WTC11 (cell line): ENCODE results near the gene PHF21B. TPM values are rescaled to one million over a fixed set of nuclear protein-coding genes. Genes with fewer than 3 reads are reported as not detected.

Source experiments
- ATAC-seq: fragments of 200-7000 bp; cut with Tn5 transposase; 2 replicates; pipeline ENCODE4 v1.10.0; 2021; ENCODE audit warnings: mild to moderate bottlenecking, moderate library complexity
- CTCF ChIA-PET: fragments of 300-600 bp; sonication (Branson Sonifier 250); formaldehyde crosslinking; loops from one replicate; lab custom pipeline; 2021; ENCODE audit warnings: antibody characterized with exemption; lab: Charles Lee
- POLR2A ChIA-PET: fragments of 350-600 bp; sonication (Branson Sonifier 250); formaldehyde crosslinking; loops from one replicate; lab custom pipeline; 2021; ENCODE audit warnings: antibody characterized with exemption; lab: Charles Lee
- DNase-seq: peaks from one replicate; pipeline ENCODE4 v3.0.0; 2021; ENCODE audit warnings: low spot score
- H3K27ac Mint-ChIP-seq: 2 replicates; pipeline ENCODE4 v1.8.0; 2021; ENCODE audit warnings: mixed read lengths
- H3K27me3 Mint-ChIP-seq: 2 replicates; pipeline ENCODE4 v1.8.0; 2021; ENCODE audit warnings: low read depth, mild to moderate bottlenecking, moderate library complexity, mixed read lengths
- H3K36me3 Mint-ChIP-seq: 2 replicates; pipeline ENCODE4 v1.8.0; 2021; ENCODE audit warnings: mixed read lengths
- H3K4me1 Mint-ChIP-seq: 2 replicates; pipeline ENCODE4 v1.8.0; 2022; ENCODE audit warnings: mixed read lengths
- H3K4me3 Mint-ChIP-seq: 2 replicates; pipeline ENCODE4 v1.8.0; 2021; ENCODE audit warnings: mild to moderate bottlenecking, moderate library complexity, mixed read lengths
- H3K9me3 Mint-ChIP-seq: 2 replicates; pipeline ENCODE4 v1.8.0; 2021; ENCODE audit warnings: mixed read lengths
- ATF1 ChIP-seq: sonication (generic); formaldehyde crosslinking; IDR thresholded peaks from 2 replicates; pipeline ENCODE4 v1.8.1; 2023; ENCODE audit warnings: mild to moderate bottlenecking, moderate library complexity, missing genetic modification reagents
- ATF2 ChIP-seq: sonication (generic); formaldehyde crosslinking; IDR thresholded peaks from 2 replicates; pipeline ENCODE4 v1.8.1; 2022; ENCODE audit warnings: low read depth, missing genetic modification reagents, borderline replicate concordance
- ATF3 ChIP-seq: sonication (generic); formaldehyde crosslinking; conservative IDR thresholded peaks from 2 replicates; pipeline ENCODE4 v1.8.1; 2022; ENCODE audit warnings: mild to moderate bottlenecking, missing genetic modification reagents
- CBFB ChIP-seq: sonication (generic); formaldehyde crosslinking; IDR thresholded peaks from 2 replicates; pipeline ENCODE4 v1.8.1; 2022; ENCODE audit warnings: mild to moderate bottlenecking, low read depth, missing genetic modification reagents
- CREM ChIP-seq: sonication (generic); formaldehyde crosslinking; IDR thresholded peaks from 2 replicates; pipeline ENCODE4 v1.8.1; 2022; ENCODE audit warnings: mild to moderate bottlenecking, missing genetic modification reagents, moderate library complexity
- CTCF ChIP-seq: fragments of 200-600 bp; IDR thresholded peaks from 2 replicates; pipeline ENCODE4 v1.8.0; 2022; ENCODE audit warnings: antibody characterized with exemption
- E2F1 ChIP-seq: sonication (generic); formaldehyde crosslinking; IDR thresholded peaks from 2 replicates; pipeline ENCODE4 v1.8.0; 2022; ENCODE audit warnings: mild to moderate bottlenecking, missing genetic modification reagents
- FOXP4 ChIP-seq: sonication (generic); formaldehyde crosslinking; IDR thresholded peaks from 2 replicates; pipeline ENCODE4 v1.8.0; 2022; ENCODE audit warnings: mild to moderate bottlenecking, missing genetic modification reagents
- GABPB1 ChIP-seq: sonication (generic); formaldehyde crosslinking; IDR thresholded peaks from 2 replicates; pipeline ENCODE4 v1.8.1; 2023; ENCODE audit warnings: mild to moderate bottlenecking, missing genetic modification reagents
- NFYB ChIP-seq: sonication (generic); formaldehyde crosslinking; conservative IDR thresholded peaks from 2 replicates; pipeline ENCODE4 v1.8.0; 2022; ENCODE audit warnings: low read depth, missing genetic modification reagents
- NR1H2 ChIP-seq: sonication (generic); formaldehyde crosslinking; IDR thresholded peaks from 2 replicates; pipeline ENCODE4 v1.9.0; 2021; ENCODE audit warnings: mild to moderate bottlenecking, moderate library complexity, missing genetic modification reagents
- RORB ChIP-seq: fragments of 250-450 bp; sonication (Bioruptor Pico); IDR thresholded peaks from 2 replicates; pipeline ENCODE4 v1.9.0; 2021; ENCODE audit warnings: mild to moderate bottlenecking
- TEAD4 ChIP-seq: sonication (generic); formaldehyde crosslinking; IDR thresholded peaks from 2 replicates; pipeline ENCODE4 v1.8.0; 2022; ENCODE audit warnings: mild to moderate bottlenecking, missing genetic modification reagents
- USF1 ChIP-seq: sonication (generic); formaldehyde crosslinking; IDR thresholded peaks from 2 replicates; pipeline ENCODE4 v1.8.0; 2022; ENCODE audit warnings: mild to moderate bottlenecking, missing genetic modification reagents
- ZNF121 ChIP-seq: sonication (generic); formaldehyde crosslinking; IDR thresholded peaks from 2 replicates; pipeline ENCODE4 v1.8.0; 2023; ENCODE audit warnings: missing genetic modification reagents
- ZNF232 ChIP-seq: sonication (generic); formaldehyde crosslinking; IDR thresholded peaks from 2 replicates; pipeline ENCODE4 v1.8.0; 2022; ENCODE audit warnings: mild to moderate bottlenecking, missing genetic modification reagents
- ZNF263 ChIP-seq: sonication (generic); formaldehyde crosslinking; IDR thresholded peaks from 2 replicates; pipeline ENCODE4 v1.8.1; 2022; ENCODE audit warnings: low read depth, mild to moderate bottlenecking, moderate library complexity, missing genetic modification reagents
- ZNF423 ChIP-seq: fragments of 250-450 bp; sonication (Bioruptor Pico); IDR thresholded peaks from 2 replicates; pipeline ENCODE4 v2.1.2; 2022; ENCODE audit warnings: mild to moderate bottlenecking, moderate library complexity
- total RNA-seq: library from RNA; stranded (reverse); gene quantifications from 3 replicates; pipeline ENCODE4 v1.2.3, GENCODE V29; 2021
- TF ChIP-seq, protein P1 (sequence below): fragments of 250-450 bp; sonication (Bioruptor Pico); IDR thresholded peaks from 2 replicates; pipeline ENCODE4 v1.9.0; 2021; ENCODE audit warnings: moderate library complexity, mild to moderate bottlenecking, inconsistent platforms, borderline replicate concordance

The PHF21B gene
- total RNA-seq, 1 experiment from 2014 or later = 107 TPM

- ATAC-seq = peak; percentile 29
- no peak for DNase-seq
- Mint-ChIP-seq H3K4me1 (peaks cover 17% of the 10 kb centered on the region), H3K27ac (no peak overlapping the region), H3K36me3 (peaks cover 39% of the 10 kb centered on the region), H3K4me3 (no peak overlapping the region), H3K9me3 (no peaks in the 10 kb centered on the region)
- CTCF ChIA-PET = interaction anchor here (0.6 to 1.3 kb wide), 4 partner anchors 49 to 207 kb away, joined by 3 to 4 read pairs (median 4); no protein-coding TSS in a partner anchor
- TF ChIP-seq RORB (no peak), ZNF263 (no peak), FOXP4 (CRISPR knock-in tag) (no peak), TEAD4 (CRISPR knock-in tag) (no peak), NFYB (CRISPR knock-in tag) (no peak), ZNF121 (CRISPR knock-in tag) (no peak), GABPB1 (no peak), CTCF (no peak), USF1 (CRISPR knock-in tag) (no peak)
- TF ChIP-seq, protein P1, sequence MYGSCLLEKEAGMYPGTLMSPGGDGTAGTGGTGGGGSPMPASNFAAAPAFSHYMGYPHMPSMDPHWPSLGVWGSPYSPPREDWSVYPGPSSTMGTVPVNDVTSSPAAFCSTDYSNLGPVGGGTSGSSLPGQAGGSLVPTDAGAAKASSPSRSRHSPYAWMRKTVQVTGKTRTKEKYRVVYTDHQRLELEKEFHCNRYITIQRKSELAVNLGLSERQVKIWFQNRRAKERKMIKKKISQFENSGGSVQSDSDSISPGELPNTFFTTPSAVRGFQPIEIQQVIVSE (CRISPR knock-in tag) = no peak
- TF ChIP-seq, all 79 proteins: peak for 0
- H3K27me3 Mint-ChIP-seq = no peaks in the 10 kb centered on the region; the same call in 1 of the 2 replicates
- POLR2A ChIA-PET = no interaction called here
These were observed 120.4 kb downstream of the PHF21B start for GRCh38 chr22:44889255-44889878.

DNA sequence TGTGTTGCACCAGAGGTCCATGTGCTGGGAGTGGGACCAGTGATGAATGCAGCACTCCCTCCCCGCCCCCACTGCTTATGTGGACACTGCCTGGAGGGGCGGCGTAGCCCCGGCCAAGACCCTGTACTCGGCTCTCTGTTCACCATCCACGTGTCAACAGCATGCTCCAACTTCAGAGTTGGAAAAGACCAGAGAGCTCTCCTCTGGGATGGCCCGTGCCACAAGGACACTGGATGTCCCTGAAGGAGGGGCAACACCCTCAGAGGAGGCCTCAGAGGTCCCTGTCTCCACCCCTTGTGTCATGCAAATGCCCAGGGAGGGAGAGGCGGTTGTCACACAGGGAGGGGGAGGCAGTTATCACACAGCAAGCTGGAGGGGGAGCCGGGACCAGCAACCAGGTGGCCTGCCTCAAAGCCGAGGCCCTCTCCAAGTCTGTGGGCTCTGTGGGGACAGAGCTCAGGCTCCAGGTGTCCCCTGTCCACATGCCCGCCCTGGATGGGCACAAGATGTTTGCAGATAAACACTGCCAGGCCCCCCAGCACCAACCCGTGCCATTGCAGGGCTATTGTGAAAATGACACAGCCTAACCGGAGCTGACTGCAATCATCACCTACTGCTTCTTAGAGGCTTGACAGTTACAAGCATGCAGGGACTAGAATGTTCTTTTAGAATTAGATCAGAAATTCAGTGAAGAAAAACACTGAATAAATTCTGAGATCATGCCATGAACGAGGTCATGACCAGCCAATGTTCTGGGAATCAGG is 121.1 kb downstream of the PHF21B start:
- peak; percentile 57 for DNase-seq
- no peak for TF ChIP-seq ATF1
- no peak for TF ChIP-seq NFYB (CRISPR knock-in tag)
- TF ChIP-seq CREM (CRISPR knock-in tag) = no peak
- TF ChIP-seq ATF2 (CRISPR knock-in tag) = no peak
- TF ChIP-seq, protein P1 (CRISPR knock-in tag) = no peak
- TF ChIP-seq NR1H2 (CRISPR knock-in tag) = no peak
- no peak for TF ChIP-seq E2F1 (CRISPR knock-in tag)
- TF ChIP-seq CBFB (CRISPR knock-in tag) = 0 out of 2 replicates have a peak, but pooled peaks have one; percentile 4
- 0 out of 2 replicates have a peak, but pooled peaks have one; percentile 53 for TF ChIP-seq ZNF232 (CRISPR knock-in tag)
- no peak for TF ChIP-seq ATF3
- TF ChIP-seq ZNF423 (CRISPR knock-in tag) = no peak
- 0 out of 2 replicates have a peak, but pooled peaks have one; percentile 33 for TF ChIP-seq FOXP4 (CRISPR knock-in tag)

More for the DNA sequence above, 121.1 kb downstream of the PHF21B start:
- Mint-ChIP-seq H3K4me3 (no peak overlapping the region), H3K36me3 (peaks cover 33% of the 10 kb centered on the region), H3K9me3 (no peaks in the 10 kb centered on the region), H3K27me3 (no peaks in the 10 kb centered on the region; the same call in 1 of the 2 replicates), H3K4me1 (peaks cover 12% of the 10 kb centered on the region), H3K27ac (no peak overlapping the region)
- POLR2A ChIA-PET = no interaction called here
- peak; percentile 78 for ATAC-seq
- CTCF ChIA-PET = interaction anchor here (0.6 to 1.3 kb wide), 4 partner anchors 48 to 208 kb away, joined by 3 to 4 read pairs (median 4); no protein-coding TSS in a partner anchor
